GM12878 (cell line): ENCODE results near the gene PDZD2. TPM values are rescaled to one million over a fixed set of nuclear protein-coding genes. Genes with fewer than 3 reads are reported as not detected.
"Not testable (repeated sequence)": the region's sequence is repeated elsewhere in the genome, so short reads cannot be mapped to it uniquely, and the experiment has no call there.

Experiments
- ATAC-seq: fragments of 200-7000 bp; cut with Tn5 transposase; 3 replicates; pipeline ENCODE4 v1.9.1; 2020; ENCODE audit warnings: mild to moderate bottlenecking, moderate library complexity
- BruUV-seq: library from RNA; stranded (reverse); fragments of 400-500 nt; replicated peaks from 2 replicates; lab custom pipeline; 2021; lab: Mats Ljungman, UMichigan
- CTCF ChIA-PET: fragments of 300-600 bp; sonication (Branson Sonifier 250); formaldehyde crosslinking; extraction: SDS; loops from one replicate; lab custom pipeline; 2021; ENCODE audit warnings: inconsistent platforms; lab: Yijun Ruan, JAX
- POLR2A ChIA-PET: fragments of 350-600 bp; formaldehyde crosslinking; extraction: SDS; loops from one replicate; lab custom pipeline; 2021; ENCODE audit warnings: inconsistent platforms; lab: Charles Lee
- RAD21 ChIA-PET: fragments of 300-600 bp; sonication (Branson Sonifier 250); formaldehyde crosslinking; loops from one replicate; lab custom pipeline; 2023; ENCODE audit warnings: antibody characterized with exemption; ENCODE audit not compliant: unreplicated experiment; lab: Charles Lee
- SMC1A ChIA-PET: fragments of 300-600 bp; sonication (Branson Sonifier 250); formaldehyde crosslinking; loops from one replicate; lab custom pipeline; 2023; ENCODE audit not compliant: unreplicated experiment, uncharacterized antibody; lab: Charles Lee
- DNase-seq: peaks from one replicate; pipeline ENCODE4 v3.0.0-alpha.2; 2011; ENCODE audit warnings: low read depth, low spot score
- FAIRE-seq: peaks from 3 replicates; lab custom pipeline; 2011; peaks lifted over from hg19 to GRCh38; lab: Jason Lieb, UNC
- H2AFZ ChIP-seq: 2 replicates; pipeline ENCODE4 v1.6.0; 2011; ENCODE audit warnings: low read depth, low read length, control low read depth; ENCODE audit not compliant: control insufficient read depth
- H3K27ac ChIP-seq: 2 replicates; pipeline ENCODE4 v1.5.1; 2011; ENCODE audit warnings: control low read depth; ENCODE audit not compliant: control insufficient read depth, insufficient read depth
- H3K27me3 ChIP-seq, 2 experiments: replicated peaks in 1 of 2; 2 replicates each; pipeline versions ENCODE4 v1.6.0 to v1.6.1; 2011; ENCODE audit warnings: low read length in 1 of 2; ENCODE audit not compliant: control insufficient read depth in 2 of 2, insufficient read depth in 2 of 2
- H3K36me3 ChIP-seq, 2 experiments: 2 replicates each; pipeline ENCODE4 v1.5.1; 2011; ENCODE audit warnings: low read length in 1 of 2; ENCODE audit not compliant: control insufficient read depth in 2 of 2, insufficient read depth in 2 of 2
- H3K4me1 ChIP-seq: 2 replicates; pipeline ENCODE4 v1.6.1; 2011; ENCODE audit warnings: mild to moderate bottlenecking, low read length, moderate library complexity, mixed read lengths; ENCODE audit not compliant: control insufficient read depth, insufficient read depth
- H3K4me2 ChIP-seq: 2 replicates; pipeline ENCODE4 v1.6.0; 2011; ENCODE audit warnings: control low read depth; ENCODE audit not compliant: control insufficient read depth, insufficient read depth
- H3K4me3 ChIP-seq: fragments of 200-600 bp; sonication (generic); 2 replicates; pipeline ENCODE4 v1.5.1; 2016
- H3K79me2 ChIP-seq: 2 replicates; pipeline ENCODE4 v1.6.0; 2011; ENCODE audit warnings: low read length; ENCODE audit not compliant: control insufficient read depth, insufficient read depth
- H3K9ac ChIP-seq: 2 replicates; pipeline ENCODE4 v1.8.0; 2011; ENCODE audit warnings: low read length, control low read depth, mixed read lengths; ENCODE audit not compliant: control insufficient read depth, insufficient read depth
- H3K9me3 ChIP-seq: replicated peaks from 3 replicates; pipeline ENCODE4 v1.5.1; 2011; ENCODE audit warnings: mild to moderate bottlenecking, low read length; ENCODE audit not compliant: control insufficient read depth, insufficient read depth
- H4K20me1 ChIP-seq: 2 replicates; pipeline ENCODE4 v1.6.0; 2011; ENCODE audit not compliant: control insufficient read depth, insufficient read depth
- EZH2 ChIP-seq: IDR thresholded peaks from 2 replicates; pipeline ENCODE4 v1.6.1; 2012; ENCODE audit warnings: low read depth, mild to moderate bottlenecking, control low read depth, inconsistent platforms, low read length, borderline replicate concordance; ENCODE audit not compliant: control insufficient read depth
- RFX5 ChIP-seq: IDR thresholded peaks from 2 replicates; pipeline ENCODE4 v1.6.1; 2011; ENCODE audit warnings: low read depth, low read length, improper control_type of control experiment
- SIX5 ChIP-seq: IDR thresholded peaks from 2 replicates; pipeline ENCODE4 v1.6.1; 2011; ENCODE audit warnings: mild to moderate bottlenecking, low read depth, low read length, moderate library complexity; ENCODE audit not compliant: severe bottlenecking
- WGBS: methylation state at CpG from one replicate; pipeline ENCODE4 v1.1.6; 2016; ENCODE audit warnings: low lambda C conversion rate; ENCODE audit not compliant: insufficient replicate concordance, insufficient coverage; ENCODE audit errors: missing lambda C conversion rate; 5-methylcytosine and 5-hydroxymethylcytosine counted together
- in situ Hi-C: fragments of 300-500 bp; cut with MboI; formaldehyde crosslinking; loops from 9 replicates; pipeline ENCODE4 v1.14.3; 2018; ENCODE audit warnings: mixed read lengths
- intact Hi-C: fragments of 100-400 bp; cut with micrococcal nuclease; formaldehyde crosslinking; loops from one replicate; pipeline ENCODE4 v1.14.2; 2022; ENCODE audit not compliant: unreplicated experiment
- polyA plus RNA-seq, 11 experiments: library from polyadenylated mRNA; depleted of rRNA in 4 of 11; unstranded in 6 of 11; stranded (reverse) in 5 of 11; fragments of >200 nt; fragmentation: Nextera tagmentation in 4 of 11; fragmentation: Illumina TruSeq in 1 of 11; extraction: Ambion mirVana in 4 of 11; extraction: Trizol in 1 of 11; gene quantifications; 1 replicate in 1 of 11; 2 replicates in 10 of 11; pipeline versions ENCODE4 v1.2.1 to v1.2.3, GENCODE V29; 2011 to 2016; ENCODE audit warnings: inconsistent platforms in 2 of 11, missing spikeins in 2 of 11, low read depth in 1 of 11
- total RNA-seq, 4 experiments: library from RNA; depleted of rRNA in 3 of 4; stranded (reverse); fragments of >200 nt in 3 of 4; fragmentation: Illumina TruSeq in 1 of 4; extraction: Trizol in 1 of 4; gene quantifications; 2 replicates each; pipeline versions ENCODE4 v1.2.1 to v1.2.3, GENCODE V29; 2013 to 2021
- TF ChIP-seq, protein P1 (sequence below): IDR thresholded peaks from 2 replicates; pipeline ENCODE4 v1.6.1; 2011; ENCODE audit warnings: borderline replicate concordance, low read depth, mild to moderate bottlenecking, moderate library complexity, low read length; ENCODE audit not compliant: insufficient read depth, poor library complexity, severe bottlenecking
- TF ChIP-seq, protein P2 (sequence below): fragments of 450-650 bp; IDR thresholded peaks from 2 replicates; pipeline ENCODE4 v1.6.1; 2017; ENCODE audit warnings: mild to moderate bottlenecking, moderate library complexity

PDZD2 gene
- total and polyA plus RNA-seq, 10 of the 15 experiments (the other 5 are each of a cell fraction or from before 2014, with no cell fraction given): 0.01 to 0.58 (median 0.29) TPM; not detected in 3

DNA sequence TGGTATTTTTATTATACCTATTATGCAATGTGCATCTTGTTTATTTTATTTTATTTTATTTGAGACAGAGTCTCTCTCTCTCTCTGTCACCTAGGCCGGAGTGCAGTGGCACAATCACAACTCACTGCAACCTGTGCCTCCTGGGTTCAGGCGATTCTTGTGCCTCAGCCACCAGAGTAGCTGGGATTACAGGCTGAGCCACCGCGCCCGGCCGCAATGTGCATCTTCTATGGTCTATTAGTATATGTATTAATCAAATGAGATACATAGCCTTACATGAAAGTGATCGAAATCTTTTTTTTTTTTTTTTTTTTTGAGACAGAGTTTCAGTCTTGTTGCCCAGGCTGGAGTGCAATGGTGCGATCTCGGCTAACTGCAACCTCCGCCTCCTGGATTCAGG, 89.9 kb downstream of the PDZD2 start:
- H3K9me3 ChIP-seq, in situ Hi-C loops, ATAC-seq, DNase-seq, H3K27me3 ChIP-seq, H3K27ac ChIP-seq, H3K36me3 ChIP-seq, POLR2A ChIA-PET, H3K4me1 ChIP-seq, BruUV-seq, intact Hi-C loops, SMC1A ChIA-PET, H3K4me2 ChIP-seq, H4K20me1 ChIP-seq, H2AFZ ChIP-seq, CTCF ChIA-PET, H3K4me3 ChIP-seq, H3K79me2 ChIP-seq, H3K9ac ChIP-seq, RAD21 ChIA-PET, FAIRE-seq: not testable (repeated sequence)
- WGBS: 73% methylated on average over 10 of the region's 10 CpGs

DNA sequence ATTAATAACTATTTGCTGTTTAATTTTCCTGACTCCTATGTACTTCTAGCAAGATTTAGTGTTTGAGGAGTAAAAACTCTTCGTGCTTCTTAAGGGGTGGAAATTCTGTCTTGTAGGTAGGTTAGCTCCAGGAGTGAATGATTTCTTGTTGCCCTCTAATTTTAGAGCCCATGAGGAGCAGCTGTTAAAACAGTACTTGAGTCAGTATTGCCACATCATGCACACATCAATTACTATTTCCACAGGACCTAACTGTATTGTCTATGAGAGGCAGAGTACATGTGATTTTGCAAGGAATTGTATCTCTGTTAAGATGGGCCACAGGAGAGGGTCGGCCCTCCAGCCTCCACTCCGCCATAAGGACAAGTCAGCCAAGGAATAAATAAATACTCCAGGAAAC, 91.2 kb downstream of the PDZD2 start:
- Histone ChIP-seq H3K4me1 (no peaks in the 10 kb centered on the region), H2AFZ (no peak overlapping the region), H3K27ac (no peak overlapping the region), H3K9me3 (no peaks in the 10 kb centered on the region), H3K9ac (no peak overlapping the region), H3K4me3 (no peak overlapping the region), H3K27me3 (no peaks in the 10 kb centered on the region), H3K79me2 (no peaks in the 10 kb centered on the region), H4K20me1 (no peaks in the 10 kb centered on the region), H3K4me2 (no peak overlapping the region), H3K36me3 (no peaks in the 10 kb centered on the region)
- WGBS: 44% methylated on average over 3 of the region's 3 CpGs
- ChIA-PET RAD21 (no interaction called here), SMC1A (no interaction called here), CTCF (interaction anchor here (1.0 kb wide), 1 partner anchor 8 kb away, joined by 3 read pairs; no protein-coding TSS in a partner anchor), POLR2A (no interaction called here)
- TF ChIP-seq, protein P1, sequence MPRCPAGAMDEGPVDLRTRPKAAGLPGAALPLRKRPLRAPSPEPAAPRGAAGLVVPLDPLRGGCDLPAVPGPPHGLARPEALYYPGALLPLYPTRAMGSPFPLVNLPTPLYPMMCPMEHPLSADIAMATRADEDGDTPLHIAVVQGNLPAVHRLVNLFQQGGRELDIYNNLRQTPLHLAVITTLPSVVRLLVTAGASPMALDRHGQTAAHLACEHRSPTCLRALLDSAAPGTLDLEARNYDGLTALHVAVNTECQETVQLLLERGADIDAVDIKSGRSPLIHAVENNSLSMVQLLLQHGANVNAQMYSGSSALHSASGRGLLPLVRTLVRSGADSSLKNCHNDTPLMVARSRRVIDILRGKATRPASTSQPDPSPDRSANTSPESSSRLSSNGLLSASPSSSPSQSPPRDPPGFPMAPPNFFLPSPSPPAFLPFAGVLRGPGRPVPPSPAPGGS: no peak
- TF ChIP-seq EZH2 (no peak), SIX5 (no peak), RFX5 (no peak)
- TF ChIP-seq, protein P2, sequence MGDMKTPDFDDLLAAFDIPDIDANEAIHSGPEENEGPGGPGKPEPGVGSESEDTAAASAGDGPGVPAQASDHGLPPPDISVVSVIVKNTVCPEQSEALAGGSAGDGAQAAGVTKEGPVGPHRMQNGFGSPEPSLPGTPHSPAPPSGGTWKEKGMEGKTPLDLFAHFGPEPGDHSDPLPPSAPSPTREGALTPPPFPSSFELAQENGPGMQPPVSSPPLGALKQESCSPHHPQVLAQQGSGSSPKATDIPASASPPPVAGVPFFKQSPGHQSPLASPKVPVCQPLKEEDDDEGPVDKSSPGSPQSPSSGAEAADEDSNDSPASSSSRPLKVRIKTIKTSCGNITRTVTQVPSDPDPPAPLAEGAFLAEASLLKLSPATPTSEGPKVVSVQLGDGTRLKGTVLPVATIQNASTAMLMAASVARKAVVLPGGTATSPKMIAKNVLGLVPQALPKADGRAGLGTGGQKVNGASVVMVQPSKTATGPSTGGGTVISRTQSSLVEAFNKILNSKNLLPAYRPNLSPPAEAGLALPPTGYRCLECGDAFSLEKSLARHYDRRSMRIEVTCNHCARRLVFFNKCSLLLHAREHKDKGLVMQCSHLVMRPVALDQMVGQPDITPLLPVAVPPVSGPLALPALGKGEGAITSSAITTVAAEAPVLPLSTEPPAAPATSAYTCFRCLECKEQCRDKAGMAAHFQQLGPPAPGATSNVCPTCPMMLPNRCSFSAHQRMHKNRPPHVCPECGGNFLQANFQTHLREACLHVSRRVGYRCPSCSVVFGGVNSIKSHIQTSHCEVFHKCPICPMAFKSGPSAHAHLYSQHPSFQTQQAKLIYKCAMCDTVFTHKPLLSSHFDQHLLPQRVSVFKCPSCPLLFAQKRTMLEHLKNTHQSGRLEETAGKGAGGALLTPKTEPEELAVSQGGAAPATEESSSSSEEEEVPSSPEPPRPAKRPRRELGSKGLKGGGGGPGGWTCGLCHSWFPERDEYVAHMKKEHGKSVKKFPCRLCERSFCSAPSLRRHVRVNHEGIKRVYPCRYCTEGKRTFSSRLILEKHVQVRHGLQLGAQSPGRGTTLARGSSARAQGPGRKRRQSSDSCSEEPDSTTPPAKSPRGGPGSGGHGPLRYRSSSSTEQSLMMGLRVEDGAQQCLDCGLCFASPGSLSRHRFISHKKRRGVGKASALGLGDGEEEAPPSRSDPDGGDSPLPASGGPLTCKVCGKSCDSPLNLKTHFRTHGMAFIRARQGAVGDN: no peak
- intact Hi-C loops: no loop called here
- ATAC-seq (no peak), FAIRE-seq (no peak), DNase-seq (no peak)
- no TSS peak for BruUV-seq
- in situ Hi-C loops: no loop called here
